Omental fat pad (tissue), 4 donors: ENCODE results near the gene EYA4. TPM values are rescaled to one million over a fixed set of nuclear protein-coding genes. Genes with fewer than 3 reads are reported as not detected.

Source experiments
- ATAC-seq: fragments of 150-250 bp; one replicate; pipeline ENCODE4 v1.9.1; 2016; ENCODE audit warnings: mild to moderate bottlenecking, moderate library complexity; ENCODE audit not compliant: low FRiP score
- DNase-seq: peaks from one replicate; pipeline ENCODE4 v3.0.0-alpha.2; 2019; ENCODE audit warnings: low spot score
- CTCF ChIP-seq, 3 donors: fragments of 450-650 bp; IDR thresholded peaks; one replicate each; pipeline ENCODE4 v1.5.1; 2016 to 2017; ENCODE audit warnings: antibody characterized with exemption in 3 of 3, mild to moderate bottlenecking in 3 of 3, moderate library complexity in 2 of 3
- total RNA-seq, 4 donors: library from RNA; depleted of rRNA; stranded (reverse); fragments of >200 nt; gene quantifications; one replicate each; pipeline ENCODE4 v1.1.0, GENCODE V29; 2016

Gene EYA4
- total RNA-seq, 4 donors from 2014 or later = 1.1 to 4.2 (median 2.0) TPM

GRCh38 chr6:133265066-133265465 is 23.9 kb downstream of the EYA4 start:
- no peak for ATAC-seq
- no peak for TF ChIP-seq CTCF (IDR thresholded peaks at IDR 0.05)
- DNase-seq = no peak

GRCh38 chr6:133266186-133266585 is 25.0 kb downstream of the EYA4 start:
- TF ChIP-seq CTCF (IDR thresholded peaks at IDR 0.05) = no peak
- DNase-seq (no peak), ATAC-seq (no peak)

- TF ChIP-seq CTCF (IDR thresholded peaks at IDR 0.05) = no peak
- ATAC-seq (no peak), DNase-seq (no peak)
Observed at GRCh38 chr6:133268621-133269020, 27.5 kb downstream of the EYA4 start.

GRCh38 chr6:133274813-133275212 is 33.7 kb downstream of the EYA4 start:
- no peak for ATAC-seq
- DNase-seq = no peak
- no peak for TF ChIP-seq CTCF (IDR thresholded peaks at IDR 0.05)

GRCh38 chr6:133275213-133275612 is 34.1 kb downstream of the EYA4 start:
- ATAC-seq (no peak), DNase-seq (no peak)
- no peak for TF ChIP-seq CTCF (IDR thresholded peaks at IDR 0.05)

GRCh38 chr6:133277228-133277899 is 36.2 kb downstream of the EYA4 start:
- no peak for TF ChIP-seq CTCF (IDR thresholded peaks at IDR 0.05)
- DNase-seq (no peak), ATAC-seq (no peak)

- ATAC-seq = no peak
- TF ChIP-seq CTCF (IDR thresholded peaks at IDR 0.05) = no peak
Observed at GRCh38 chr6:133277900-133278545, 36.9 kb downstream of the EYA4 start.

More at GRCh38 chr6:133277900-133278545, 36.9 kb downstream of the EYA4 start:
- DNase-seq = no peak
